ENCODE data around the gene SMYD3. TPM values are rescaled to one million over a fixed set of nuclear protein-coding genes. Genes with fewer than 3 reads are reported as not detected.

SMYD3 gene
- total RNA-seq, 6 experiments from 2014 or later, result 6.3 to 10.0 (median 6.6) TPM

DNA sequence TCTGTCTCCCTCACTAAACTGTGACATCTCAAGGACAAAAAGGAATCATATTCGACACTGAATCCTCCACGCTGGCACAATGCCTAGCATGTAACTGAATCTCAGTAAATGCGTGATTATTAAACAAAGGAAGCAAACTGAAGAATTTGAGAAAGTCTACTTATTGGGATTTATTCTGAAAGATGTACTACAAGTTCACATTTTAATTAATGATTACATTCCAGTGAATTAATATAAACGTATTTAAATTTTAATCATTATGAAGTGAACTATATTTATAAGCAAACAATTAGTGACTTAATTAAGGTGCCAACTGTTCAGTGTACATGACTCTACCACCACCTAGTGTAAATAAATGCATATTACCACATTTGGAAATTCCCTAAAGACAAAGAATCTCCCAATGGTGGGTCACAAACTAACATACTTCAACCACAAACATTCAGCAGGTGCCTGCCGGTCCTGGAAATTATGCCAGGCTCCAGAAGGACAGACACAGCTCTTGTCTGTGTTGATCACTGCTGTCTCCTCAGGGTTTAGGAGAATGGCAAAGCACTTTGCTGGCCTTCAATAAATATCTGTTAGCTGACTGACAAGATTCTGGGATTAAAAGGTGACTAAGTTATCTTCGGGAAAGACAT lies 56.3 kb downstream of the SMYD3 start:
- Histone ChIP-seq H3K9me3 (no peaks in the 10 kb centered on the region), H3K4me3 (no peak overlapping the region), H3K36me3 (no peaks in the 10 kb centered on the region), H3K4me1 (no peaks in the 10 kb centered on the region), H3K27me3 (no peaks in the 10 kb centered on the region), H3K27ac (no peak overlapping the region)
- DNase-seq (no peak), ATAC-seq (peak; percentile 45 to 80 (median 58))
- TF ChIP-seq, protein P1, sequence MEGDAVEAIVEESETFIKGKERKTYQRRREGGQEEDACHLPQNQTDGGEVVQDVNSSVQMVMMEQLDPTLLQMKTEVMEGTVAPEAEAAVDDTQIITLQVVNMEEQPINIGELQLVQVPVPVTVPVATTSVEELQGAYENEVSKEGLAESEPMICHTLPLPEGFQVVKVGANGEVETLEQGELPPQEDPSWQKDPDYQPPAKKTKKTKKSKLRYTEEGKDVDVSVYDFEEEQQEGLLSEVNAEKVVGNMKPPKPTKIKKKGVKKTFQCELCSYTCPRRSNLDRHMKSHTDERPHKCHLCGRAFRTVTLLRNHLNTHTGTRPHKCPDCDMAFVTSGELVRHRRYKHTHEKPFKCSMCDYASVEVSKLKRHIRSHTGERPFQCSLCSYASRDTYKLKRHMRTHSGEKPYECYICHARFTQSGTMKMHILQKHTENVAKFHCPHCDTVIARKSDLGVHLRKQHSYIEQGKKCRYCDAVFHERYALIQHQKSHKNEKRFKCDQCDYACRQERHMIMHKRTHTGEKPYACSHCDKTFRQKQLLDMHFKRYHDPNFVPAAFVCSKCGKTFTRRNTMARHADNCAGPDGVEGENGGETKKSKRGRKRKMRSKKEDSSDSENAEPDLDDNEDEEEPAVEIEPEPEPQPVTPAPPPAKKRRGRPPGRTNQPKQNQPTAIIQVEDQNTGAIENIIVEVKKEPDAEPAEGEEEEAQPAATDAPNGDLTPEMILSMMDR (IDR thresholded peaks at IDR 0.05), result peak; percentile 55 to 64 (median 60)
- TF ChIP-seq POLR2A (IDR thresholded peaks at IDR 0.05), result no peak
- intact Hi-C loops (cut with DNase I), result no loop called here
- WGBS (ENCODE audit: insufficient coverage, low coverage, low lambda C conversion rate, missing lambda C conversion rate), result 36% methylated on average over 6 of the region's 6 CpGs

DNA sequence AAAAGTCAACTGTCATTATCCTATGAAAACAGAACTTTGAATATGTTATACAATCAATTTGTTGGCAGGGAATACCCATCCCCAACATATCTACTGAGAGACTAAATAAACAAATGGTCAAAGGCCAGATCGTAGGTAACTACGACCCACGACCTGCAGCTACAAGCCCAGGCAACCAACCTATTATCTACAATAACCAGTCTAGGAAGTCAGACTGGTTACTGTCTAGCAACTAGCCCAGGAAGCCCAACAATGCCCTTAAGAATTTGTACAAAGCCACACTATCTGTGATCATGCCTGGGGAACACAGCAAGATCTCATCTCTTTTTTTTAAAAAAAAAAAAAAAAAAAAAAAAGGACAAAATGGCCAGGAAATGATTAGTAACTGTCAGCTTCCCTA lies 58.7 kb downstream of the SMYD3 start:
- intact Hi-C loops (cut with DNase I), result no loop called here
- Histone ChIP-seq H3K27me3 (no peaks in the 10 kb centered on the region), H3K4me1 (no peaks in the 10 kb centered on the region), H3K4me3 (no peak overlapping the region), H3K9me3 (no peaks in the 10 kb centered on the region), H3K27ac (no peak overlapping the region), H3K36me3 (no peaks in the 10 kb centered on the region)
- TF ChIP-seq, protein P1 (IDR thresholded peaks at IDR 0.05), result no peak
- no peak for TF ChIP-seq POLR2A (IDR thresholded peaks at IDR 0.05)
- no peak for DNase-seq
- 63% methylated on average over 3 of the region's 3 CpGs for WGBS (ENCODE audit: insufficient coverage, low coverage, low lambda C conversion rate, missing lambda C conversion rate)
- ATAC-seq, result no peak

DNA sequence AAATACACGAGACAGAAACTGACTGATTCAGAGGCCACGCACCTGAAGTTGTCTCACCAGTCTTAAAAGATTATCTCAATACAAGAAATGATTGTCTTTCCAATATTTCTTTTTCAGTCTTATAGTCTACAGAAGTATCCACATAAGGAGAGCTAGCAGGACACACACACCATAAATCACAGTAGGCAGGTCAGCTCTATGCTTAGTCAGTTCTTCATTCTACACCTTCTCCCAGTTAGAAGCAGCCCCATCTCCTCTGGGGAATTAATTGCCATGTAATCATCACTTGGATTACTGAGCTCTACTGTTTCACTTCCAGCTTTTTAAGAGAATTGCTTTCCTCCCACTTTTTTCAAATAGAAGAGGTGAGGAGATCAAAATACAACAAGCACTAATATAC lies 59.6 kb downstream of the SMYD3 start:
- ATAC-seq (no peak), DNase-seq (no peak)
- TF ChIP-seq, protein P1 (IDR thresholded peaks at IDR 0.05), result no peak
- TF ChIP-seq POLR2A (IDR thresholded peaks at IDR 0.05), result no peak
- 95% methylated on average over 2 of the region's 2 CpGs for WGBS (ENCODE audit: insufficient coverage, low coverage, low lambda C conversion rate, missing lambda C conversion rate)
- no peaks in the 10 kb centered on the region for H3K9me3 ChIP-seq
- no peak overlapping the region for H3K4me3 ChIP-seq
- no peaks in the 10 kb centered on the region for H3K27me3 ChIP-seq
- no peaks in the 10 kb centered on the region for H3K36me3 ChIP-seq
- H3K4me1 ChIP-seq, result no peaks in the 10 kb centered on the region
- no peak overlapping the region for H3K27ac ChIP-seq
- intact Hi-C loops (cut with DNase I), result no loop called here

DNA sequence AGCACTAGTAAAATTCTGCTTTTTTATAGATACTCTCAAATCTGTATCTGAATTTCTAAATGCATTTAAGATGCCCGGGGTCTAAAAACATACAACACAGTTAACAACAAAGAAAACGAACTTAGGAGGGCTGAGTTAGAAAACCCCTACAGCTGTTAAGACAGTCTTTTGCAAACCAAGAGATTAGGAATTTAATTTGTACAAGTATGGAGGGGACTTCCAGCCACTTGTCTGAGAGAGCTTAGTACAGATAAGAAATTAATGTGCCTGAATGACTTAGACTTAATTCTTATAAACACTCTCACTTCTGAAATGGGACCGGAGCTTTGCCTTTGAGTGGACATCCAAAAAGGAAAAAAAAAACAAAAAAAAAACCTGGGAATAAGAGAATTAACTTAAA lies 61.6 kb downstream of the SMYD3 start:
- TF ChIP-seq, protein P1 (IDR thresholded peaks at IDR 0.05), result no peak
- TF ChIP-seq POLR2A (IDR thresholded peaks at IDR 0.05), result no peak
- H3K9me3 ChIP-seq, result no peaks in the 10 kb centered on the region
- WGBS (ENCODE audit: insufficient coverage, low coverage, low lambda C conversion rate, missing lambda C conversion rate), result 81% methylated on average over 3 of the region's 3 CpGs
- no peaks in the 10 kb centered on the region for H3K36me3 ChIP-seq
- H3K4me3 ChIP-seq, result no peak overlapping the region
- DNase-seq, result no peak
- ATAC-seq, result no peak
- intact Hi-C loops (cut with DNase I), result no loop called here
- H3K27ac ChIP-seq, result no peak overlapping the region
- H3K4me1 ChIP-seq, result no peaks in the 10 kb centered on the region
- H3K27me3 ChIP-seq, result no peaks in the 10 kb centered on the region
